Mammary epithelial cell (primary cell): Measurements from ENCODE around the gene PPP4C.

Experiments
- EZH2 ChIP-seq: IDR thresholded peaks from 2 replicates; pipeline ENCODE4 v1.6.1; 2012; ENCODE audit warnings: low read length, inconsistent platforms, borderline replicate concordance
- TF ChIP-seq, protein P1 (sequence below), 2 donors: IDR thresholded peaks in 1 of 2; conservative IDR thresholded peaks in 1 of 2; 2 replicates each; pipeline ENCODE4 v1.5.1; 2011 to 2012; ENCODE audit warnings: inconsistent platforms in 2 of 2, low read length in 2 of 2, mild to moderate bottlenecking in 2 of 2, control low read depth in 1 of 2, low read depth in 1 of 2; ENCODE audit not compliant: insufficient read depth in 1 of 2; ENCODE audit errors: extremely low read depth in 1 of 2

DNA sequence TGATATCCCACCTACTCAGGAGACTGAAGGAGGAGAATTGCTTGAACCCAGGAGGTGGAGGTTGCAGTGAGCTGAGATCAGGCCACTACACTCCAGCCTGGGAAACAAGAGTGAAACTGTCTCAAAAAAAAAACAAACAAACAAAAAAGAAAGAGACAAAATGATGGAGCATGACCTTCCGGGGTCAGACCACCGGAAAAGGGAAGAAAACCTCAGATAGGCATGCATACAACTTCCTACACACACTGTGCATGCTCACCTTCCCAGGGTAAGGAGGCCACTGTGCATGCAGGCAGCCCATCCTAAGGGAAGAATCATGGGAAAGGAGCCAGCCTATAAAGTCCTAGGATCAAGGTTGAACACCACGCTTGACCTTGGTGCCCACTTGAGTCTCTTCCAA is 56.8 kb downstream of the PPP4C start:
- TF ChIP-seq, protein P1, sequence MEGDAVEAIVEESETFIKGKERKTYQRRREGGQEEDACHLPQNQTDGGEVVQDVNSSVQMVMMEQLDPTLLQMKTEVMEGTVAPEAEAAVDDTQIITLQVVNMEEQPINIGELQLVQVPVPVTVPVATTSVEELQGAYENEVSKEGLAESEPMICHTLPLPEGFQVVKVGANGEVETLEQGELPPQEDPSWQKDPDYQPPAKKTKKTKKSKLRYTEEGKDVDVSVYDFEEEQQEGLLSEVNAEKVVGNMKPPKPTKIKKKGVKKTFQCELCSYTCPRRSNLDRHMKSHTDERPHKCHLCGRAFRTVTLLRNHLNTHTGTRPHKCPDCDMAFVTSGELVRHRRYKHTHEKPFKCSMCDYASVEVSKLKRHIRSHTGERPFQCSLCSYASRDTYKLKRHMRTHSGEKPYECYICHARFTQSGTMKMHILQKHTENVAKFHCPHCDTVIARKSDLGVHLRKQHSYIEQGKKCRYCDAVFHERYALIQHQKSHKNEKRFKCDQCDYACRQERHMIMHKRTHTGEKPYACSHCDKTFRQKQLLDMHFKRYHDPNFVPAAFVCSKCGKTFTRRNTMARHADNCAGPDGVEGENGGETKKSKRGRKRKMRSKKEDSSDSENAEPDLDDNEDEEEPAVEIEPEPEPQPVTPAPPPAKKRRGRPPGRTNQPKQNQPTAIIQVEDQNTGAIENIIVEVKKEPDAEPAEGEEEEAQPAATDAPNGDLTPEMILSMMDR (conservative IDR thresholded peaks at IDR 0.05 in 1 of 2, IDR thresholded peaks at IDR 0.05 in 1 of 2; ENCODE audit: extremely low read depth in 1 of 2, insufficient read depth in 1 of 2, low read depth in 1 of 2, low read length in 2 of 2), result no peak
- TF ChIP-seq EZH2, result no peak
